GM18868 (cell line): ENCODE results near the gene VCP.
A peak's percentile ranks its signal among the peaks of the same experiment; 100 is the strongest.

ENCODE experiments used
- ATAC-seq: cut with Tn5 transposase; IDR thresholded peaks from one replicate; pipeline ENCODE4 v1.9.1; 2021; ENCODE audit warnings: mild to moderate bottlenecking, moderate library complexity; ENCODE audit not compliant: unreplicated experiment

VCP gene

DNA sequence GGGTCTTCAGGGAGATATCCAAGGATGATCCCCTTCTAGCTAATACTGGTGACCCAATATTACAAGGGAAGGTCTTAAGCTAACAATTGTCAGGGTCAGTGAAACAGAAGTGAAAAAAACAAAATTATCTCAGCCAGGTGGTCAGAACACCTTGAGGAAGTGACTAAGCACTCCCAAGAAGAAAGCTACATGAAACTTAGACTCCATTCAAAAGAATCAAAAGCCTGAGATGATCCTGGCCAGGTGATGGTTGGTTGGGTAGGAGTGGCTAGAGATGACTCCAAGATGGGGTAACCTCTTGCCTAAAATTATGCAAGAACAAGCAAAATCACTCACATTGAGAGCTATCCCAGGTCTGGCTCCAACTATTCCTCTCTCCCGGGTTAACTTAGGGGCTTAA, 5.4 kb downstream of the VCP start:
- ATAC-seq: no peak

DNA sequence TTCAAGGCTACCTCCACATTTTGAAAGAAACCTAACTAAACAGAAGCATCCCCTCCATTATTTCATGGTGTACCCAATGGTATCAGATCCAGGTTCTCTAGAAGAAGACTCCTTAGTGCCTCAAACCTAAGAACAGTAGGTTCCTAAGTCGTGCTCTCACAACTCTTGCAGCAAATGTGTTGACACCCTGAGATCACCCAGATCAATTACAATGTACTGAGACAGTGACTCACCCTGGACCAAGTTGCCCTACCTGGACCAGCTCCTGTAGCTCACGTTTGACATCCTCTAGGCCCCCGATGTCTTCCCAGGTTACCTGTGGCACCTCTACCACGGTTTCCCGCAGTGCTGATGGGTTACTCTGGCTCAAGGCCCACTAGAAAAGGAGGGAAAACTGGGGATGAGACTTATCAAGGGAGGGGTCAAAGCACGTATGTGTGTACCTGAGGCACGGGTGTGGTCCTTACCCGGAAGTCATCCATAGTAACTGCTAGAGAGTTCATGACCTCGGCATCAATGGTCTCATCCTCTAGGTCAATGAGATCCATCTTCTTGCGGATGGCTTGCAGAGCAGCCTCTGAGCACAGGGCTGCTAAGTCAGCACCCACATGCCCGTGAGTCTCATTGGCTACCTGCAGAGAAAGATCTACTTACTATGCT, 11.7 kb downstream of the VCP start:
- no peak for ATAC-seq

DNA sequence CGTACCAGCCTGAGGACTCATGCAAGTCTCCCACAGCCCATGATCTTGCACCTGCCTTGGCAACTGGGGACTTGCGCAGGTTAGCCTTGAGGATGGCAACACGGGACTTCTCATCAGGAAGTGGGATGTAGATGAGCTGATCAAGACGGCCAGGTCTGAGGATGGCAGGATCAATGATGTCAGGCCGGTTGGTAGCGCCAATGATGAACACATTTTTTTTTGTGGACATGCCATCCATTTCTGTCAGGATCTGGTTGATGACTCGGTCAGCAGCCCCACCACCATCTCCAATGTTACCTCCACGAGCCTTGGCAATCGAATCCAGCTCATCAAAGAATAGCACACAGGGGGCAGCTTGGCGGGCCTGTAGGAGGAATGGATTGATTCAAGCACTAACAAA, 13.0 kb downstream of the VCP start:
- no peak for ATAC-seq

DNA sequence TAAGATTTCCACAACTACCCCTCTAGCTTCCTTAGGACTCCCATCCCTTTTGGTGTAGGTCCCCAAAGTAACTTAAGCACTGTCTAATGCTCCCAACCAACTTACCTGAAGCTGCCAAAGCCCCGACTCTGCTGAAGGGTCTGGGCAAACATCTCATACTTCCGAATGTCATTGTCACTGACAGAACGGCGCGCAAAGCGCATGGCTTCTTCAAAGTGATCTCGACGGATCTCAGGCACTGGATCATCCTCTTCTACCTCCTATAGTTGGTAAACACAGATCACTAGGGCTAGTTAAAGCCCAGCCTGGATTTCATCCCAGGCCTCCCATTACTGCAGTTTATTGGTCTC, 15.2 kb downstream of the VCP start:
- no peak for ATAC-seq

DNA sequence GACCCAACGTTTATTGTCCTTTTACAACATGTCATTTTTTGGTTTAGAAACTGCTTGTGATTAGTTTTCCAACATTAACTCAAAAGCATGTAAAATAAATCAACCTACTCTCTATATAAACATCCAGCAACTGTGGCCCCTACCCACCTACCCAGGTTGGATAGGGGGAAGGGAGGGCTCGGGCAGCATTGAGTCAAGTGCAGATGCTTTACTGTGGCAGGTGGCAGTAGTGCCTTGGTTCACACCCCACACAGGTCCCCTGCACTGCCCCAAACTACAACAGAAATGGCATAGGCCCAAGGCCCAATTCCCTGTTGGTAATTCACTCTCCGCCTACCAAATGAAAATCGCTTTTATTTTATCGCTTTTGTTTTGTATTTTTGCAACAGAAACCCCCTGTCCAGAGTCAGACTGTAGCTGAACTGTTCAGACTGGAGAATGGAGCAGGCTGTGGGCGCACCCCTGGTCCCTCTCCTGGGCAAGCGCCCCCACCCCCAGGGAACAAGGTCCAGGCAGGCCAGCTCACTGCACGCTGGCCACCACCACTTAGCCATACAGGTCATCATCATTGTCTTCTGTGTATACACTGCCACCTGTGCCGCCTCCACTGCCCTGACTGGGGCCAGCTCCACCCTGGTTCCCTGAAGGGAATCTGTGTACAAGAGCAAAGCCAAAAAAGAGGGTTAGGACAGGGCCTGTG, 15.7 kb downstream of the VCP start:
- no peak for ATAC-seq

DNA sequence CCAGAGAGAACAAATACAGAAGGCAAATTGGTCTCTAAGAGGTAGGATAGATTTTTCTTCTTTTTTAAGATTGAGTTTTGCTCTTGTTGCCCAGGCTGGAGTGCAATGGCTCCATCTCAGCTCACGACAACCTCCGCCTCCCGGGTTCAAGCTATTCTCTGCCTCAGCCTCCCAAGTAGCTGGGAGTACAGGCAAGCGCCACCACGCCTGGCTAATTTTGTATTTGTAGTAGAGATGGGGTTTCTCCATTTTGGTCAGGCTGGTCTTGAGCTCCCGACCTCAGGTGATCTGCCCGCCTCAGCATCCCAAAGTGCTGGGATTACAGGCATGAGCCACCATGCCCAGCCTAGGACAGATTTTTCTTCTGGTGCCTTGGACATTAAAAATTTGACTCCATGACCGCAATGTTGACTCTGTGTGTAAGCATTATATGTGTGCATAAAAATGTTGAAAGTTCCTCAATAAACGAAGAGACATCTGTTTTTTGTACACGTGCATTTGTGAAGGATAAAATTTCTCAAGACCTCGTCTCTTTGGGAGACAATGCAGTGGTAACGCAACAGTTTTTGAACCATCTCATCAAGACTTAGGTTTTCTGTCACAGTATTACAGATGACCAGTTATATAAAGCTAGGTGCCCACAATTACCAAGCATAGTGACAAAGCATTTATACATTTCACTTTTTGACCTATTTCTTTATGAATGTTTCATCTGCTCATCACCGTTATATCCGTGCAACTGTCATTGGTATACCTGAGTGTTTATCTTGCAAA, 17.4 kb downstream of the VCP start:
- no peak for ATAC-seq

DNA sequence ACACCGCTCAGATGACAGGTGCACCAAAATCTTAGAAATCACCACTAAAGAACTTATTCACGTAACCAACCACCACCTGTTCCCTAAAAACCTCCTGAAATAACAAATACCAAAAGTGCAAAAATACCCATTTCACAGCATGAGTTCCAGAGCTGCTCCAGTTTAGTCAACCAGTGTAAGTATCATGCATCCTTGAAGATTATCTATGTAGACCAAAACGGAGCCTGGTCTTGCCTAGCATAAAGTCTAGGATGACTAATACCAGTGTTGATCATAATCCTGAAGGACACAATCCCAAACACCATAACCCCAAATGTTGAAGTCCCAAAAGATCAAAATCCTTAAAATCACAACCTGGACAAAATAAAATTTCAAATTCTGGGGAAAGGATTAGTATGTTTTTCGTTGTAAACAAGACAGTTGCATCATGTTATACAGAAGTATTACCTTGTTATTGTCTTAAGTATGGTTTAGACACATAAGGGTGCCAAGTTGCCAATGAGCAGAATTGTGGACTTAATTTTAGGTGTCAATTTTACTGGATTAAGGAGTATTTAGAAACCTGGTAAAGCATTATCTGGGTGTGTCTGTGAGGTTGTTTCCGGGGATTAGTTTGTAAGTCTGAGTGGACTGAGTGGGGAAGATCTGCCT, 18.1 kb downstream of the VCP start:
- no peak for ATAC-seq

DNA sequence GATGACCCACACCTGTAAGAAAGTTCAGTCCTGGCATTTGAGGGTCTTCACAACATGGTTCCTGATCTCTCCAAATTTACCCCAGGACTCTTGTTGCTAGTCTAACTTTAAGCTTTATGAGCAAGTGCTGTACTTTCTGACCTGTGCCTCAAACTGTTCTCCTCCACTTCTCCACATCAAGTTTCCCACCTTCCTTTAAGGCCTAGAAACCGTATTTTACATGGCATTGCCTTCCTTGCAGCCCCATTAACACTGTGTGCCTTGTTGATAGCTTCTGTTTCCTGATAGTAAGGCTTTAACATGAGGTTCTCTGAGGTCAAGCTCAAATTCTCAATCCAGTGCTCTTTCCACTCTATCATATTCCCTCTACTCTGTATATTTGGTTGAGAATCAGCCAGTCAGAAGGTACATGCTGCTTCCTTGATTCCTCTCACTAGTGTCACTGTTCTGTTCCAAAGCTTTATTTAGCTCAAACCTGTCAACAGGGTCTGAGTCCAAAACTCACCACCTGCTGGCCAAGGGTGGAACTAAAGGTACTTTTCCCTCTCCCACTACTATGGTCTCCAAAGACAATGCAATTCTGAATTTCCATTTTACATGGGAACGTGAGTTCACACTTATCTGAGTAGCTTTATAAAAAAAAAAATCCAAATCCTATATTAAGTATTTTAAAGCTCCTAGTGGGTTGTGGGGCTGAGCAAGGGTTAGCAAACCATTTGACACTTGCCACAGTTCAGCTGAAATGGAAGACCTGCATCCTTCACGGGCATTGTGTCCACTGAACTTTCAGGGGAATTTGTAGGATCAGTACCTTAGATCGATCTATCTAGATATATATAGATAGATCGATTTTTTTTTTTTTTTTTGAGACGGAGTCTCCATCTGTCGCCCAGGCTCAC, 21.1 kb downstream of the VCP start:
- ATAC-seq: peak; percentile 52

DNA sequence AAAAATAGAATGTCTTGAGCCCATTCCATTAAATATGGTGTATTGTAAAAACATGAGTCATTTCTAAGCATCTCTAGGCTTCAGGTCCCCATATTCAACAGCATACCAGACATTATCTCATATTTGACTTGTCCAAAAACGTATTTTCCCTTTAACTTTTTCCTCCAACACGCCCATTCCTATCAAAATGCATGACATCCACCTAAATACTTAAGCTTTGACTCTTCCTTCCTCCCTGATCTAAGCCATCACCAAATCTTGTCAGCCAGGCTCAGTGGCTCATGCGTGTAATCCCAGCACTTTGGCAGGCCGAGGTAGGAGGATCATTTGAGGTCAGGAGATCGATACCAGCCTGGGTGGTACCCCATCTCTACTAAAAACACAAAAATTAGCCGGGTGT, 23.9 kb downstream of the VCP start:
- ATAC-seq: no peak

DNA sequence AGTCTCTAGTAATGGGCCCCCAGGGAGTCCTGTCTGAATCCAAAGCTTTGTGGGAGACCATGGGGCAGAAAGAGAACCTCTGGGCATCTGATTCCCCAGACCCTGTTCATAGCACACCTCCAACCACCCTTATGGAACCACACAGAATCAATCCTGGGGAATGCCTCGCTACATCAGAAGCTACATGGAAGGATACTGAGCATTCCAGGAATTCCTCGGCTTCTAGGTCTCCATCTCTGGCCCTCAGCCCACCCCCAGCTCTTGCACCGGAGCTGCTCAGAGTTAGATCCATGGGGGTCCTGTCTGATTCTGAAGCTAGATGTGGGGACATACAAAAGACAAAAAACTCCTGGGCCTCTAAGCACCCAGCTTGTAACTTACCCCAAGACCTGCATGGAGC, 28.4 kb downstream of the VCP start:
- no peak for ATAC-seq

DNA sequence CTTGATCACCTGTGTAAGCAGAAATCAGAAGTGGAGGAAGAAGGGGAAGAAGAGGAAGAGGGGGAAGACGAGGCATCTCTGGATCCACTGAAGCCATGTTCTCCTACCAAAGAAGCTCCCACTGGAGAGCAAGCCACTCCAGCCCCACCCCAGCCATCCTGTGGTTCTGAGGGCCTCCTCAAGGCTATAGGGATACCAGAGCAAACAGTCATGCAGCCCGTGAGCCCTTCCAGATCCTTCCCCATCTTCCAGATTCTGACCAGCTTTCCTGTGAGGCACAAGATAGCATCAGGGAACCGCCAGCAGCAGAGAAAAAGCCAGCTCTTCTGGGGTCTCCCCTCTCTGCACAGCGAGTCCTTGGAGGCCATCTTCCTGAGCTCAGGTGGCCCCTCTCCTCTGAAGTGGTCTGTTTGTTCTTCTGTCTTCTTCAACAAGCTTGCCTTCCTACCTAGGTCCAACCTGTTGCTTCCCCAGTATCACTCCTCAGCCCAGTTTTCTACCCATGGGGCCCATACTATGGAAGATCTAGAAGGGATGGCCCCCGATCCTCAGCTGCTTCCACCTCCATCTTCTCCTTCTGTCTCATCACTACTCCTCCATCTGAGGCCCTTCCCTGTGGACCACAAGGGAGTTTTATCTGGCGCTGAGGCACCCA, 29.4 kb downstream of the VCP start:
- no peak for ATAC-seq

DNA sequence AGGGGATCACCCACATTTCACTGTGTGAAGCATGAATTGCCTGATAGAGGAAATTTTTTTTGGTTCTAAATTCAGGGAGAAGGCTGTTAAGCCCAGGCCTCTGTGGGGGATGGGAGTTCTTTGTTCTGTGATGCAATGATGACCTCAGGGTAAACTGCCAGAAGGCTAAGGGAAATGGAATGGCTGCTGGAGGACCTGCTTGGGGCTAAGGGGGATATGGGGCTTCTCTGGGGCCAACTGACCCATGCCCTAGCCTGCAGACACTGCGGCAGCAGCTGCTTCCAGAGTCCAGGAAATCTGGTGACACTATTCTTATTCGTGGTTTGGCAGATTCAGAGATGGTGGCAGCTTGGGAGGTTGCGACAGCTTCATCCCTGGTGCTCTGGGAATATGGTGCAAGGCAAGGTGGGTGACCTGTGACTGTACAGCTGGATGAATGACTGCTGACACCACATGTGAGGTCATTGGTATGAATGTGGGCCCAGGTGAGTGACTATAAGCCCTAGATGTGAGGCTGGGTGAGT, 30.3 kb downstream of the VCP start:
- ATAC-seq: no peak

DNA sequence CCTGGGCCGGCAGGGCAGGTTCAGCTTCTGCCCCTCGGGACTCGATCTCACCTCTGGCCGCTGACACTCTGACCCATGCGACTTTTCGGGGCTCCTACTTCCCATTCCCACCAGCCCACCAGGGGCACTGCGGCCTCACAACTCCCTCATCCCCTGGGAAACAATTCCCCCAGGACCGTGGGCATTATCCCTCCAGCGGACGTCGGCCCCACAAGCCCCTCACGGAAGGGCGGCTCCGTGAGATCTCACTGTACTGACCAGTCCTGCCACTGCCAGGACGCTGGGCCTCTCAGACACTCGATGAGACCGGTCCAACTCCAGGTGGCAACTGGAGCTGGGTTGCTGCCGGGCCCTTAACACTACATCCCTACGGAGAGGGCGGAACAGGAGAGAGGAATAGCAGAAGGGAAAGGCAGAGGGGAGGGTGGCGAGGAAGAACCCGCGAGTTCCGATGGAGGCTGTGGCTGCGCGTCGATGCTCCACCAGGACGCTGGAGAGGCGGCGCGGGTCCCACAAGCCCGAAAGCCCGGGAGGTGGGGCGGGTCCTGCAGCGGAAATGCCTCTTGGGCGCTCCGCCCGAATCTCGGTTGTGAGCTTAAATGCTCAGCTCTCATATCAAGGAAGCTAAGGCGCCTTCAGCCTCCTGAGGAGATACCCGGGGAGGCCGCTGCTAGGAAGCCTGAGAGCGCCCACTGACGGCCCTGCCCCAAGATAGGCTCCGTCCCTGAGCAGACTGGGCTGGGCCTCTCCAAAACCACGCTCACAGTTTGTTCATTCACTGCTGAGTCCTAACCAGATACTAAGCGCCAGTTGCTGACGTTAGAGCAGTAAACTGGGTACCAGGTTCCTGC, 36.3 kb downstream of the VCP start:
- ATAC-seq: no peak

DNA sequence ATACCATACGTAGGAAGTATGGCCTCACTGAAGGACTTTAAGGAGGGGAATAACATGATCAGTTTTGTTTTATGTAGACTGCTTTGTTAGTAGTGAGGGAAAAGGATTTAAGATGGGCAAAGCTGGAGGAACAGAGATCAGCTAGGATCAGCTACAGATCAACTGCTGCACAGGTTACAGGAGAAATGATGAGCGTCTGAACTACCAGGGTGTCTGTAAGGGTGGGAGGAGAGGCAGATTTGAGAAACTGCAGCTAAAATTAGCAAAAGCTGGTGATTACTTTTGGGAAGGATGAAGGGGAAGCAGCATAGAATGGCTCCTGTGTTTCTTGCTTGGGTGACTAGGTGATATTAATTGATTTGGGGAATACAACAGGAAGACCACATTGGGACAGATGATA, 39.3 kb downstream of the VCP start:
- no peak for ATAC-seq

DNA sequence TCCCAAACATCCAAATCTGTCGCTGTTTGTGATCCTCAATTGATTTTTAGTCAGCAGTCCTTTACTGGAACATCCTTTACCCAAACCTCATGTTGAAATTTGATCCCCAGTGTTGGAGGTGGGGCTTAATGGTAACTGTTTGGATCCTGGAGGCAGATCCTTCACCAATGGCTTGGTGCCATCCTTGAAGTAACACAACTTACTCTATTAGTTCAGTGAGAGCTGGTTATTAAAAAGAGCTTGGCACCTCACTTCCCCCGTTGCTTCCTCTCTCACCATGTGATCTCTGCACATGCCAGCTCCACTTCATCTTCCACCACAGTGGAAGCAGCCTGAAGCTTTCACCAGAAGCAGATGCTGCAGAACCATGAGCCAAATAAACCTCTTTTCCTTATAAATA, 42.6 kb downstream of the VCP start:
- no peak for ATAC-seq

DNA sequence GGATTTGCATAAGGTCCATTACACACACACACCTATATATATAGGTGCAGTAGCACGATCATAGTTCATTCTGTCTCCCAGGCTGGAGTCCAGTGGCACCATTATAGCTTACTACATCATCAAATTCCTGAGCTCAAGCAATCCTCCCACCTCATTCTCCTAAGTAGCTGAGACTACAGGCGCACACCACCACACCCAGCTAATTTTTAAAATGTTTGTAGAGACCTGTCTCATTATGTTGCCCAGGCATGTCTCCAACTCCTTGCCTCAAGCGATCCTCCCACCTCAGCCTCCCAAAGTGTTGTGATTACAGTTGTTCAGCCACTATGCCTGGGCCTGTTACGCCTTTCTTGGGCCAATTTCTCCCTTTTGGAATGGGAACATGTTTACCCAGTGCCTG, 43.2 kb downstream of the VCP start:
- no peak for ATAC-seq

DNA sequence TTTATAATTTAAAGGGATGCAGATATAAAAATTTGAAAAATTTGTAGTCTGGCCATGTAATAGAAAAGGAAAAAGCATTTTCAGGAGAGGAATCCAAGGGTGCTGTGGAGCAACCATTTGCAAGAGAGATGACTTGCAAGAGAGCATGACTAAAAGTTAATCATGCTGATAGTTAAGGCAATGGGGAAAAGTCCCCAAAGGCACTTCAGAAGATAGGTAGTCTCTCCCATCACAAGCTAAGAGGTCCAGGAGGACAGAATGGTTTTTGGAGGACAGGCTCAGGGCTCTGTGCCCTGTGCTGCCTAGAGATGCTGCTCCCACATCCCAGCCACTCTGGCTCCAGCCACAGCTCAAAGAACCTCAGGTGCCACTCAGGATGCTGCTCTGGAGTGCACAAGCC, 44.1 kb downstream of the VCP start:
- ATAC-seq: no peak

DNA sequence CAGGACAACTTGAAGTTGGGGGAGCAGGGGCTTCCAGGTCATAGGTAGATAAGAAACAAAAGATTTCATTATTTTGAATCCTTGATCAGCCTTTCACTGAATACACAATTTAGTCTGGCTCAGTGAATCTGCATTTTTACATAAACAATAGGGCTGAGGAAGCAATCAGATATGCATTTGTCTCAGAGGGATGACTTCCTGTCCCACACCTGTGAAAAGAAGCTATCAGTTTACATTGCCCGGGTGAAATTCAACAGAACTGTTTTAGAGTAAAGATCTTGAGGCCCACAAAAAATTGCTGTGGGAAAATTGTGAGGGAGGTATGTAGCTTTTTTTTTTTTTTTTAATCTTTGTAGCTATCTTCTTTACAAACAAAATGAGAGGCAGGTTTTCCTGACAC, 44.6 kb downstream of the VCP start:
- ATAC-seq: no peak

DNA sequence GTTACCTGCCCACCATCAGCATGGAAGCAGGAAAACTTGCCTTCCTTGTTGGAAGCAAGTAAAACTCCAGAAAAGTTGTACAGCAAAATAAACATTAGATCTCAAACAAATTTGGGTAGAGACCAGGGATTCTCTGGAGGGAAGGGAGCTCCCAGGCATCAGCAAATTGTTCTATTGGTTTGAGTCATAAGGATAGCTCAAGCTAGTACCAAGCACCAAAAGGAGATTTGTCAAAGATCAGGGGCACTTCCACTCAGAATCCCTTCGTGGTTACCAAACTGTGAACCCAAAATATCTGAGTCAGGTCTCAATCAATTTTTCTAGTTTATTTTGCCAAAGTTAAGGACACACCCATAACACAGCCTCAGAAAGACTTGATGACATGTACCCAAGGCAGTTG, 45.1 kb downstream of the VCP start:
- ATAC-seq: no peak
